Measurements from ENCODE around the gene TFEB. TPM values are rescaled to one million over a fixed set of nuclear protein-coding genes. Genes with fewer than 3 reads are reported as not detected.

Gene TFEB
- total RNA-seq, 1 experiment from 2014 or later = 16.2 TPM

GRCh38 chr6:41736186-41736733 is 852 bp upstream of the TFEB start:
- ChIA-PET POLR2A (interaction anchor here (1.6 to 5.9 kb wide), 2 partner anchors 20 to 43 kb away, joined by 4 to 98 read pairs; partner anchors contain the start of gene FRS3), CTCF (interaction anchor here (0.6 to 3.1 kb wide), 11 partner anchors 12 to 797 kb away, joined by 3 to 18 read pairs (median 4); partner anchors contain the start of genes TOMM6 and TREML1)
- Mint-ChIP-seq H3K36me3 (ENCODE audit: insufficient read depth, unreplicated experiment) (no peaks in the 10 kb centered on the region), H3K27ac (ENCODE audit: low read depth, unreplicated experiment) (no peak overlapping the region), H3K4me1 (ENCODE audit: insufficient read depth, unreplicated experiment) (peaks cover 12% of the 10 kb centered on the region), H3K4me3 (ENCODE audit: unreplicated experiment) (peak overlapping the region; percentile 62), H3K27me3 (ENCODE audit: insufficient read depth, unreplicated experiment) (no peaks in the 10 kb centered on the region), H3K9me3 (ENCODE audit: unreplicated experiment) (no peaks in the 10 kb centered on the region)
- BruUV-seq (replicated peaks) = no TSS peak
- DNase-seq (ENCODE audit: unreplicated experiment) = peak; percentile 18
- no peak for TF ChIP-seq CTCF (IDR thresholded peaks at IDR 0.05; ENCODE audit: unreplicated experiment)
- intact Hi-C loops (cut with micrococcal nuclease) = no loop called here

- intact Hi-C loops (cut with micrococcal nuclease) = loop anchor here (1.0 to 2.0 kb wide), 4 partner anchors 22 to 310 kb away; no protein-coding TSS in a partner anchor
- peak; percentile 76 for DNase-seq (ENCODE audit: unreplicated experiment)
- ChIA-PET POLR2A (interaction anchor here (0.7 to 5.9 kb wide), 15 partner anchors 11 to 829 kb away, joined by 3 to 98 read pairs (median 4); partner anchors contain the start of genes BYSL, CCND3, FRS3 and MED20), CTCF (interaction anchor here (0.6 to 3.4 kb wide), 16 partner anchors 12 to 1861 kb away, joined by 3 to 25 read pairs (median 4); partner anchors contain the start of genes PGC and TOMM6)
- Mint-ChIP-seq H3K4me3 (ENCODE audit: unreplicated experiment) (peak overlapping the region; percentile 62), H3K4me1 (ENCODE audit: insufficient read depth, unreplicated experiment) (peaks cover 20% of the 10 kb centered on the region), H3K27me3 (ENCODE audit: insufficient read depth, unreplicated experiment) (no peaks in the 10 kb centered on the region), H3K9me3 (ENCODE audit: unreplicated experiment) (no peaks in the 10 kb centered on the region), H3K36me3 (ENCODE audit: insufficient read depth, unreplicated experiment) (no peaks in the 10 kb centered on the region), H3K27ac (ENCODE audit: low read depth, unreplicated experiment) (no peak overlapping the region)
- no peak for TF ChIP-seq CTCF (IDR thresholded peaks at IDR 0.05; ENCODE audit: unreplicated experiment)
- no TSS peak for BruUV-seq (replicated peaks)
Measured at GRCh38 chr6:41734666-41735426, 562 bp downstream of the TFEB start.

- no TSS peak for BruUV-seq (replicated peaks)
- intact Hi-C loops (cut with micrococcal nuclease) = loop anchor here (1.0 to 2.0 kb wide), 2 partner anchors 21 to 311 kb away; no protein-coding TSS in a partner anchor
Measured at GRCh38 chr6:41733707-41734665, 1.4 kb downstream of the TFEB start.

More at GRCh38 chr6:41733707-41734665, 1.4 kb downstream of the TFEB start:
- TF ChIP-seq CTCF (IDR thresholded peaks at IDR 0.05; ENCODE audit: unreplicated experiment) = no peak
- DNase-seq (ENCODE audit: unreplicated experiment) = peak; percentile 76
- H3K27me3 Mint-ChIP-seq (ENCODE audit: insufficient read depth, unreplicated experiment) = no peaks in the 10 kb centered on the region
- H3K4me3 Mint-ChIP-seq (ENCODE audit: unreplicated experiment) = peak overlapping the region; percentile 62
- ChIA-PET POLR2A (interaction anchor here (0.5 to 5.9 kb wide), 24 partner anchors 10 to 716 kb away, joined by 3 to 98 read pairs (median 4); partner anchors contain the start of genes BYSL, CCND3, FRS3 and MED20), CTCF (interaction anchor here (0.5 to 3.4 kb wide), 17 partner anchors 10 to 670 kb away, joined by 3 to 25 read pairs (median 5); partner anchors contain the start of genes PGC and TOMM6)
- no peaks in the 10 kb centered on the region for H3K9me3 Mint-ChIP-seq (ENCODE audit: unreplicated experiment)
- H3K27ac Mint-ChIP-seq (ENCODE audit: low read depth, unreplicated experiment) = peak overlapping the region; percentile 67
- peaks cover 20% of the 10 kb centered on the region for H3K4me1 Mint-ChIP-seq (ENCODE audit: insufficient read depth, unreplicated experiment)
- no peaks in the 10 kb centered on the region for H3K36me3 Mint-ChIP-seq (ENCODE audit: insufficient read depth, unreplicated experiment)
